Ammon's horn (tissue), 1 donor: ENCODE data around the gene TMEM255B.

Experiments used
- DNase-seq: peaks from one replicate; pipeline ENCODE4 v3.0.0-alpha.2; 2016; ENCODE audit warnings: low spot score

TMEM255B gene

DNA sequence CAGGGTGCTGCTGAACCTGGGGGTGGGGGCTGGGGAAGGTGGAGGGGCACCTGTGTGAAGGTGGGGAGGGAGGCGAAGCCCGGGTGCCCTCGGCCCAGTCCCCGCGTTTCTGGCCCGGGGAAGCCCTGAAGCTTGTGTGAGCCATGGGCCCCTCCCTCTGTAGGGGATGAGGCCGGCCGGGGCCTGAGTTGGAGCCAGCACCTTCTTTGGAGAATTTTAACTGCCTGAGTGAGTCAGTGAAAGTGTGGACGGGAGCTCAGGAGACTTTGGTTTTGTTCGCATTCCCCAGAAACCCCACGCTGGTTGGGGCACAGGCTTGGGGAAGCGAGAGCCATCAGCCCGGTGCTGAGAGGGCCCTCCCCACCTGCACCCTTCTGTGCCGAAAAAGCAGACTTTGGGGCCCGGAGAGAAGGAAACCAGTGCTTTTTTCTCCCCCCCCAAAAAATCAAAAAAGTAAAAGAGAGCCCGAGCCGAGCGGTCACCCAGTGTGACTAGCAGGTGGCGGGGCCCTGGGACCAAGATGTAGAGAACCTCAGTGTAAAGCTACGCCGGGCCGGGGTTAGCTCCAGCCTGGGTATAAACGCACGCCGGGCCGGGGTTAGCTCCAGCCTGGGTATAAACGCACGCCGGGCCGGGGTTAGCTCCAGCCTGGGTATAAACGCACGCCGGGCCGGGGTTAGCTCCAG, 45.1 kb downstream of the TMEM255B start:
- no peak for DNase-seq

DNA sequence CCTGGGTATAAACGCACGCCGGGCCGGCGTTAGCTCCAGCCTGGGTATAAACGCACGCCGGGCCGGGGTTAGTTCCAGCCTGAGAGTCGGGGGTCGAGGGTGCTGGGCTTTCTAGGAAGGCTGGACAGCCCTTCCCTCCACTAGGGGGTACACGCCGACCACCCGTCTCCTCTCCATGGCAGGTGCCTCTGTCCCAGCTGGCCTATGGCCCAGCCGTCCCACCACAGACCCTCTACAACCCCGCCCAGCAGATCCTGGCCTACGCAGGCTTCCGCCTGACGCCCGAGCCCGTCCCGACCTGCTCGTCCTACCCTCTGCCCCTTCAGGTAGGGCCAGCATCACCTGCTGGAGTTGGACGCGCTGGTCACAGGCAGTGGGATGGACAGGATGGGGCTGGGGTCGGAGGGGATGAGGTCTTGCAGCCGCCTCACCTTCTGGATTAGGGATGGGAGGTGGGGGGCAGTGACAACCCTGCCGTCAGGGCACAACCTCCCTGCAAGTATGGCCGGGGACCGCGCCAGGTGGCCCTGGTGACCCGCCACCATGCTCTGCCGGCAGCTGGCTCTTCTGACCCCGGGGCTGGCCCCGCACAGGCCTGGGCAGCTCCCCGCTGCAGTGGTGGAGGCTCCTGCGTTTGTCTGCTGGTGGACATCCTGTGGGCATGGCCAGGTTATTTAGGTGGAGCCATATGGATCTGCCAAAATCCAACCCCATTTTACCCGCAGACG, 45.8 kb downstream of the TMEM255B start:
- no peak for DNase-seq

GRCh38 chr13:113805431-113806103, 46.5 kb downstream of the TMEM255B start:
- DNase-seq = no peak

DNA sequence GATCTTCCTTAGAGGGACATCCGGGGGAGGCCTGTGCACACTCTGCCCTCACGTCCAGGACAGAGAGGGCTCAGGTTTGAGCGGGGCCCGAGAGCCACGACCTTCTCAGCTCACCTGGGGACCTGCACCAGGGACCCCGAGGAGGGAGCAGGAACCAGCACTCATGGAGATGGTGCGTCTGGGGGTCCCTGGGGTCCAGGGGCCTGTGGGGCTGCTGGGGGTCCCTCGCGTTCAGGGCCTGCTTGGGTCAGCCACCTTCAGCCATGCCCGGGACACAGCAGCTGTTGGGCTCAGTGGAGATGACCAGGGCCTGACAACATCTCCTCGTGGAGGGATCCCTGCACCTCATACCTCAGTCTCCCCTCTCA, 47.1 kb downstream of the TMEM255B start:
- DNase-seq = no peak

DNA sequence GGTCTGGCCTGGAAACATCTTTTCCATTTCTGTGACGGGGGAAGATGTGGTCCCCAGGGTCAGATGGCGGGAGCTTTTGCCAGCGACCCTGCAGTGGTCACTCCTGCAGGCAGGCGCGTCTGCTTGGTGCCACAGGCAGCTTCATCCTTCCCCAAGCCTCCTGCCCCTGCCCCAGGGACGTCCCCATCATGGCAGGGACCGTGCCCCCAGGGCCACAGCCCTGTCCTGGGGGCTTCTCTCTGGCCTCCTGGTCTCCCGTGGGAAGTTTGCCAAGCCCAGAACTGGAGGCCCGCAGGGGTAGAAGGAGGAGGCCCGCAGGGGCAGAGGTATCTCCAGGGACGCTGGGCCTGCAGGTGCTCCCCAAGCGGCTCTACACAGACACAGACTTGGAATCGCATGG, 47.5 kb downstream of the TMEM255B start:
- no peak for DNase-seq

GRCh38 chr13:113808058-113808834, 49.2 kb downstream of the TMEM255B start:
- DNase-seq = no peak

DNA sequence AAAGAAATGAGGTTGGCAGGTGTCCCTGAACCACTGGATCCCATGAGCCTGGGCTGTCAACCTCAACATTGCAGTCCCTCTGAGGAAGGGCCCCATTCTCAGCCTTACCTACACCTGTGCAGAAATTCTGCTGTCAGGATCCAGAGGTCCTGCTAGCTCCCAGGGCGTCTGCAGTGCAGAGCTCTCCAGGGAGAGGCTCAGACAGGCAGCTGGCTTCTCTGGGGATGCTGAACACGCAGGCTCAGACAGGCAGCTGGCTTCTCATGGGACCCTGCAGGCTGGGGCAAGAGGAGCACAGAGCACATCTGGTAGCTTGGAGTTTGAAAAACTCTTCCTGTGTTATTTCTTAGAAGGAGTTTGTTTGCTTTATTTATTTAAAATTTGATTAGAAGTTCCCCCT, 50.9 kb downstream of the TMEM255B start:
- no peak for DNase-seq

- no peak for DNase-seq
Measured at GRCh38 chr13:113810640-113811039, 51.6 kb downstream of the TMEM255B start.

GRCh38 chr13:113811081-113811928, 52.3 kb downstream of the TMEM255B start:
- no peak for DNase-seq

DNA sequence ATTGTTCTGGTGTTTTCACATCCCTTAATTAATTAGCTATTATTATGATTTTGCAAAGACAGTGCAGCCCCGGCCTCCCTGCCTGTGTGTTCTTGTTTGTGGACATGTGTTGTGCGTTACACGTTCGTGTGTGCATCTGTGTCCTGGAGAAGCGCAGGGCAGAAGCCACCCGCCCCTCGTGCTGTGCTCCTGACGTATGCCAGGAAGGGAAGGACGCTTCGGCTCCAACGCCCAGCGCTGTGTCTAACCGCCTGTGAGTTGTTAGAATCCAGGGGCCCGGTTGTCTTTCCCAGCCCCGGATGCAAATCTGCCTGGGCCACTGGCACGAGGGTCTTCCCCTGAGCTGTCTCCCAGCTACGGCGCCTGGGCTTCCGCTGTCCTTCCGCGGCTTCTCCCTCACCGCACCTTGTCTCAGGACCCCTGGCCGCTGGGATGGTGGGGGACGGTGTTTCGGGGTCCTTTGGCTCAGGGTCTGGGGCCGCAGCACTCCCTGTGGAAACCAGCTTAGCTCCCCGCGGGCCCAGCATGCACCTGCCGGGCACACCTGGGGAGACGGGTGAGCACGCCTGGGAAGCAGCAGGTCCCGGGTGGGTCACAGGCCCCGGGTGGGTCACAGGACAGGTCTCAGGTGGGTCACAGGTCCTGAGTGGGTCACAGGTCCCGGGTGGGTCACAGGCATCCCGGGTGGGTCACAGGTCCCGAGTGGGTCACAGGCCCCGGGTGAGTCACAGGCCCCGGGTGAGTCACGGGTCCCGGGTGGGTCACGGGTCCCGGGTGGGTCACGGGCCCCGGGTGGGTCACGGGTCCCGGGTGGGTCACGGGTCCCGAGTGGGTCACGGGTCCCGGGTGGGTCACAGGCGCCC, 53.4 kb downstream of the TMEM255B start:
- no peak for DNase-seq

- no peak for DNase-seq
Measured at GRCh38 chr13:113813070-113813748, 54.2 kb downstream of the TMEM255B start.

DNA sequence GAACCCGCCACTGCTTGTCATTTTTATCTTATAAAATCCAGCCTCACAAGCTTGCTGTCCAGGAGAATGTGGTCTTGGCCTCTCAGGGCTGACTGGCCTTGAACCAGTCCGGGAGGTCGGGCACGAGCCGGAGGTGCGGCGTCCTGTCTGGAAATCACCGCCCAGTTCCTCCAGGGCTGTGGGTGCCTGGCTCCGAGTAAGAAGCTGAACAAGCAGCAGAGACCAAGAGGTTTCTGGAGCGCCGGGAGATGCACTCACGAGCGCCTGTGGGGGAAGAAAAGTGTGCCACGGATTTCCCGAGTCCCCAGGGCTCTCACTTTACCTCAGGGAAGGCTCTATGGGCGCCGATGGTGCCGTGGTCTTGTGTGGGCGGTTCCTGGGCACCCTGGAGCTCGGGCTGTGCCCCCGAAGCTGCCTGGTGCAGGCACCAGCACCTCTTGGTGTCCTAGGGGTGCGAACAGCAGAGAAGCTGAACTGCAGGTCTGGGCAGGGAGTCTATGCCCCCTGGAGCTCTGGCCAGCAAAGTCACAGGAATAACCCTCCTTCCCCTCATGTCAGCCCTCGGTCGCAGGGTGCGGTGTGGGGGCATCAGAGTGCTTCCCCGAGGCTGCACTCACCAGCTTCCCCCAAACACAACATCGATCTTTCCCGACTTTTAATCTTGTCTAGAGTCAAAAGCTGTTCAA, 54.9 kb downstream of the TMEM255B start:
- DNase-seq = no peak

- no peak for DNase-seq
Measured at GRCh38 chr13:113814435-113814821, 55.4 kb downstream of the TMEM255B start.

DNA sequence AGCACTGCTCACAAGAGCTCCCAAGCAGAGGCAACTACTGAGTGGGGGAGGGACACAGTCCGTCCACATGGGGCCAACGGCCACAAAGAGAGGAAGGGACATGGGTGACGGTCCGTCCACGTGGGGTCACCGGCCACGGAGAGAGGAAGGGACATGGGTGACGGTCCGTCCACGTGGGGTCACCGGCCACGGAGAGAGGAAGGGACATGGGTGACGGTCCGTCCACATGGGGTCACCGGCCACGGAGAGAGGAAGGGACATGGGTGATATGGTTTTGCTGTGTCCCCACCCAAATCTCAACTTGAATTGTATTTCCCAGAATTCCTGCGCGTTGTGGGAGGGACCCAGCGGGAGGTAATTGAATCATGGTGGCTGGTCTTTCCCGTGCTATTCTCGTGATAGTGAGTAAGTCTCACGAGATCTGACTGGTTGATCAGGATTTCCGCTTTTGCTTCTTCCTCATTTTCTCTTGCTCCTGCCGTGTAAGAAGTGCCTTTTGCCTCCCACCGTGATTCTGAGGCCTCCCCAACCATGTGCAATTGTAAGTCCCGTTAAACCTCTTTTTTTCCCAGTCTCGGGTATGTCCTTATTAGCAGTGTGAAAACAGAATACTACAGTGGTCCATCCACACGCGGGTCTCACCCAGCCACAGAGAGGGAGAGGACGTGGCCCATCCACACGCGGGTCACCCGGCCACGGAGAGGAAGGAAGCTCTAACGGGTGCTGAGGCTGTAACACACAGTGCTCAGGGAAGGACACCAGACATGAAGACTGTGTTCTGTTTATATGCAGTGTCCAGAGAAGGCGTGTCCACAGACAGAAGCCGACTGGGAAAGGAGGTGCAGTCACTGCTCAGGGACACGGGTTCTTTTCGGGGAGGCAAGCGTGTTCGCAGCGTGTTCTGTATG, 56.4 kb downstream of the TMEM255B start:
- DNase-seq = no peak

DNA sequence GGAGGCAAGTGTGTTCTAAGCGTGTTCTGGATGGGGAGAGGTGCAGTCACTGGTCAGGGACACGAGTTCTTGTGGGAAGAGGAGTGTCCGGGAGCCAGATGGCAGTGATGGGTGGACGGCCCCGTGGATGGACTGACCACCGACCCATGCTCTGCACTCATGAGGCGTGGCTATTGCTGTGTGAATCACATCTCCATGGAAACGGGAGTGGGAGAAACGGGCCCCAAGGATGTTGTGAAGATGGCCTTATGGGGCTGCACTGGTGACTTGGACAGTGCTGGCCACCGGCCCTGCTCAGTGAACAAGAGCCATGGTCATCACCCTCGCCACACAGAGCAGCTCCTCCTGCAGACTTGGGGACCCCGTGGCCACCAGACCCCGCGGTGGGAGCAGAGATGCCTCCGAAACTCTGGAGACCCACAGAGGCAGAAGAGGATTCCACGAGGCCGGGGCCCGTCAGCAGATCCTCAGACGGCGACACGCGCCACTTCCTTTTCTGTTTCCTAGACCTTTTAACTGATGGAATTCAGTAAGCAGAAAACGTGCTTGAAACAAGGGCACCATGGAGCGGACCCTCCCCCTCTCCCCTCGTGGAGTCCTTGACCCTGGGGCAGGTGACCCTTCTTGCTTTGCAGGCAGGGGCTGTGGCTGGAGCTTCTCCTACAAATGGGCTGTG, 57.4 kb downstream of the TMEM255B start:
- no peak for DNase-seq

GRCh38 chr13:113816946-113817859, 58.2 kb downstream of the TMEM255B start:
- peak; percentile 82 for DNase-seq
